ENCODE data around the gene ZBP1.

Gene ZBP1

GRCh38 chr20:57657535-57658446, 37.6 kb upstream of the ZBP1 start:
- peak; percentile 52 for DNase-seq

- DNase-seq, result peak; percentile 47
These were observed 36.8 kb upstream of the ZBP1 start for GRCh38 chr20:57656821-57657534.

GRCh38 chr20:57656252-57656820, 36.1 kb upstream of the ZBP1 start:
- peak; percentile 51 for DNase-seq

- DNase-seq, result no peak
These were observed 35.6 kb upstream of the ZBP1 start for GRCh38 chr20:57655809-57656155.

DNA sequence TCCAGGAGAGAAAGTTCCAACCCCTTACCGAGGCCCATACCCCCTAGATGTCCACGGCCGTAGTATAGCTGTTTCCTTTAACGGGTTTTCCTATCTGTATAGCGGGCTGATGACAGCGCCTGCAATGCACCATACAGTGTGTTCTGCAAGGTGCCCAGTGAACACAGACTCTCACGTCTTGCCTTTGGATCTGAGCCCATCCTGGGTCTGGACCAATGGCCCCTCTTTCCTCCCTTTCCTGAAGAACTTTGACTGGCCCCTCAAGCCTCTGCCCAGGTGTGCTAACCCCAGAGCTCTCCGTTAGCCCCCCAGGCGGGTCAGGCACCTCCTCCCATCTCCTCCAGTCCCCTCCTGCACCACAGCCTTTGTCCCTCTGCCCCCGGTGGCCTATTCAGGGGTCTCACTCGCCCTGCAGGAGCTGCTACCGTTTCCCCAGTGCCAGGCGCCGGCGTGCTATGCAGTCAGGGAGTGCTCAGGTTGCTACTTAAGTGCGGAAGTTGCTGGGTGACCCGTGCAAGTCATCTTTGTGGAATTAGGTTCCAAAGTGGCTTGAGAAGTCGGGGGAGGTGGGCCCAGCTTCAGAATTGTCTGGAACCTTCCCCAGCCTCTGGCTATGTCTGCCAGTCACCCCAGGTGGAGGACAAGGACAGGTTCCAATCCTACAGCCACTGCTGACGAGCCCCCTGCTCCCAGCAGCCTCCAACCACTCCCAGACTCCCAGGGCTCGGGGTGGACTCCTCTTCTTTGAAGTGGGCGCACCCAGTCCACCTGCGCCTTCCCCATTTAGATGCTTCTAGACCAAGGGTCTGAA, 35.0 kb upstream of the ZBP1 start:
- peak; percentile 84 for DNase-seq

DNA sequence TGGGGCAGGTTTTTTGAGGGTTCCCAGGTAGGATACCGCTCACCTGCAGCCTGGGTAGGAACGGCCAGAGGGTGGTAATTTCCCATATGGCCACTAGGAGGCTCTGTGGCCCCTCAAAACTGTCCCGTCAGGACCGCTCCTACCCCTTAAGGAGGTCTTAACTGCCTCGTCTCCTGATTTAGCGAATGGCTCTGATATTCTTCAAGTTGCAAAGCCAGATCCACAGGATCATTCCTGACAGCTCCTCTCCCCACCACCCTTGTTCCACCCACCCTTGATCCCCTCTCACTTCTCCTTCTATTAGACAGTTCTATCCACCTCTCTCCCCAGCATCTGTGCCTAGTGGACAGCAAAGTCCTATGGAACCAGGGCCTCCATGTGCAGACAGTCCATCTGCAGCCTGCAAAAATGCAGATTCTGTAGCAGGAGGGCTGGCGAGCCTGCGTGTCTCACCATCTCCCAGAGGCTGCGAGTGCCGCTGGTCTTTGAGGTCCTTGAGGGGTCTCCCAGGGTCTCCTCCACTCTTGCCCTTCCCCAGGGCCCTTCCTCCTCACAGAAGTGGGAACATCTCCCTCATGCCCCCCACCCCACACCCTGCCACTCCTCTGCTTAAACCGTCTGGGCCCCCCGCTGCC, 34.3 kb upstream of the ZBP1 start:
- peak; percentile 79 for DNase-seq

DNA sequence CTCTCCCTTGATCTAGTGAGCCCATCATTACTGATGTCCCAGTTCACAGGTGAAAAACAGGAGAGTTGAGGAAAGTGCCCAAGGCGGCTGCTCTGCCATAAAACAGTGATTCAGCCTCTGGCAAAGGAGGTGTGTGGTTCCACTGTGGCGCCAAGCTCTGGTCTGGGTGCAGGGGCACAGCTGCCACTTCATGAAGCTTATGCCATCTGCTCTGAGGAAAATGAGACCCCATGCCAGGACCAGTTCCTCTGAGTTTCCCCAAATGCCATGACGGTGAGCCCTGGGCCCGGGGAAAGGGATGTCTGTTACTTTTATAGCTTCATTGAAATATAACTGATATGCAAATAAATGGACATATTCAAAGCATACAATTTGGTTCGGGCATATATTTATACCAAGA, 33.7 kb upstream of the ZBP1 start:
- DNase-seq, result peak; percentile 12

GRCh38 chr20:57653546-57653900, 33.3 kb upstream of the ZBP1 start:
- no peak for DNase-seq

DNA sequence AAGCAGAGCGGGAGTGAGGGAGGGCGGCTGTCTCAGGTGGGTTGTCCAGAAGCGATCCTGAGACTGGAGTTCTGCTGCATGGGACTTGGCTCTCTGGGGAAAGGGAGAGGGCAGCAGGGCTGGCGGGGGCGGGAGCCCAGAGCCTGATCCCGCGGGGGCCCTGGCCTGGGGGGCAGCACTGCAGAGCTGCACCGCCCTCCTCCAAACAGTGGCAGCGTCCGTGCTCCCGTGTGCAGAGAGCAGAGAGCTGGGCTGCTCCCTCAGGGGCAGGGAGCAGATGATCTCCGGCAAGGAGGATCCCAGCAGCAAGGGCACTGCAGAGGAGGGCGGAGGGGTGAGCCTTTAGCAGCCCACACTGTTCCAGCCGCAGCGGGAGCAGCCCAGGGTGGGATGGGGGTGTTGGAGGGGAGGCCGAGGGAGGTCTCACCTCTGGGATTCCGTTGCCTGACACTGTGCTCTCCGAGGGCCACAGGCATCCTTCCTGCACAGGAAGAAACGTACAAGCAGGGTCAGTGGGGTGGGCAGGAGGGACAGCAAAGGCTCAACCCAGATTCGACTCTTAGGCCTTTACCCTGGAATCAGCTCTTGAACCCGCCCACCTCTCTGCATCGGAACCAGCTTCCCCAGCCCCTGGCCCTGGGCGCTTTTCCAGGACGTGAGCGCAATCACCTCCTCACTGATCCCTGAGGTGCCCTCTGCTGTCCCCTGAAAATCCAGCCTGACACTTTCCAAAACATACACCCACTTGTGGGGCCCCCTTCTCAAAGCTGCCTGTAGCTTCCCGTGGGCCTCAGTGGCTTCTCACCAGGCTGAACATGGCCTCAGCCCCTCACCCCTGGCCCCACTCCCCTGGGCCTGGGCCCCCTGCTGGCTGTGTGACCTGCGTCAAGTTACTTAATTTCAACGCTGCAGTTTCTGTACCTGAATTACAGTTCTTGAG, 32.6 kb upstream of the ZBP1 start:
- DNase-seq, result peak; percentile 35

- DNase-seq, result peak; percentile 16
These were observed 31.8 kb upstream of the ZBP1 start for GRCh38 chr20:57651881-57652605.

- DNase-seq, result peak; percentile 19
These were observed 30.7 kb upstream of the ZBP1 start for GRCh38 chr20:57650756-57651483.

DNA sequence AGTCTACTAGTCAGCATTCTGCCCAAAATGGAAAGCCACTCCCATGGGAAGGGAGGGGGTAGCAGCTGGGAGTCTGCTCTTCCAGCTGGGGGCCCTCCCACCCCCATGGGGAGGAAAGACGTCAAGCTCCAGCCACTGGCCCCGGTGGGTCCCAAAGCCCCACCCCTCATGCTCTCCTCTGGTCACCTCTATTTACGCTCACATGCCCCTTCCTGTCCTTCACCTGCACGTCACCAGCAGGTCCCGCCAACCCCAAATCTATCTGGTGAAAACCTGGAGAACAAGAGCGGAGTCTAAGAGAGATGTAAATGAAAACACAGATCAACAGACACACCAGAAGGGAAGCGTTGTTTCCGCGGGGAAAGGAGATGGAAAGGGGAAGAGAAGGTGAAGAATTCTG, 30.0 kb upstream of the ZBP1 start:
- peak; percentile 24 for DNase-seq

DNA sequence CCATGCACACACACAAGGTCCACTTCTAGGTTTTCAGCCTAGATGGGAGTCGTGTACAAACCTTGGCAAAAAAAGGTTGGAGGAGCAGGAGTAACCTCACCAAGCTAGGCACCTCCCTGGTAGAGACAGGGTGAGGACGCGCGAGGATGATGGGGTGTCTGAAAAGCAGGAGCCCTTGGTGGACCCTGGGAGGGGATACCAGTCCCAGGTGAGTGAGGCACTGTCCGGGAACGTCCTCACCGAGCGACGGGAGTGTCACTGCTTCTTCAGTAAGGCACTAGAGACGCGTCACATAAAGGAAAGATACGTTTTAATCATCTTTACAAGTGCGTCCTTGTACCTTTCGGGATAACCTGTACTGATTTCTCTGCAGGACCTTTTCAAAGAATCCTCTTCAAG, 29.4 kb upstream of the ZBP1 start:
- DNase-seq, result no peak

GRCh38 chr20:57648878-57649616, 28.8 kb upstream of the ZBP1 start:
- peak; percentile 31 for DNase-seq

- DNase-seq, result peak; percentile 29
These were observed 27.9 kb upstream of the ZBP1 start for GRCh38 chr20:57647933-57648785.

DNA sequence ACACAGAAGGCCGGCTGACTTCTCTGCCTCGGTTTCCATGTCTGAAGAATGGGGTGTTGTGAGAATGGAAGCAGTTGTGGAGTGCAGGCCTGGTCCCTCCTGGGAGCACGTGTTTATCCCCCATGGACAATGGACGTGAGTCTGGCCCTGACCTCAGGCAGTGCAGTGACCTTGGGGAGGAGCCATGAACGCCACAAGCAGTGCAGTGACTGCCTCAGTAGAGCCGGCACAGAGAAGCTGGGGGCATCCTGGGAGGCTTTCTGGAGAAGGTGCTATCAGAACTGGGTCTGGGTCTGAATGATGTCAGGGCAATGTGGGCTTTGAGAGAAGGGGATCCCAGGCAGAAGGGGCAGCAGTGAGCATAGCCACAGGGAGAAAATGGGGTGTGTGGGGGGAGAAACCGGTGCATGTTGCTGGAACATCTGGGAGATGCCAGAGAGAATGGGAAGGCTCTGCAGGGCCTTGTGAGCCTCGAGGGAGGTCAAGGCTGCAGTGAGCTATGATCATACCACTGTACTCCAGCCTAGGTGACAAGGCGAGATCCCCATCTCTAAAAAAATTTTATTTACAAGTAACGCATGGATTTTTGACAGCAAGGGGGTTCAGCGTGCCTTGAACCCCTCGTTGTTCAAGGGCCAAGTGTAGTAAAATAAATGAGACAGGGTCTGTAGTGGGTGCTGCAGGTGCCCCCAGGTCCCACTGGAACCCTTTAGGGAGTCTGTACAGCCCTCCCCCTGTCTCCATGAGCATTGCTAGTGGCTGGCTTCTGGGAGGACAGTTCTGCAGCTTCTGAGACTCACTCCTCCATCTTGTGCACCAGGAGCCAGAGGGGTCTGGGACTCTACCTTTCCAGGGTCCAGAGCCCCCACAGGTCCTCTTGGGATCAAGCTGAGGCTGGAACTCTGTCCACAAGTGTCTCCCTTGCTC, 27.0 kb upstream of the ZBP1 start:
- DNase-seq, result peak; percentile 39

GRCh38 chr20:57638895-57639236, 18.6 kb upstream of the ZBP1 start:
- no peak for DNase-seq

Data from islet precursor cell (in vitro differentiated cells).